HG03457 (cell line): ENCODE data around the gene SLC27A1.
"Not testable (repeated sequence)": the region's sequence is repeated elsewhere in the genome, so short reads cannot be mapped to it uniquely, and the experiment has no call there.

Experiments
- ATAC-seq: cut with Tn5 transposase; IDR thresholded peaks from one replicate; pipeline ENCODE4 v1.9.1; 2021; ENCODE audit warnings: moderate number of reproducible peaks; ENCODE audit not compliant: unreplicated experiment

The SLC27A1 gene

GRCh38 chr19:17486545-17487240, 16.4 kb downstream of the SLC27A1 start:
- no peak for ATAC-seq

DNA sequence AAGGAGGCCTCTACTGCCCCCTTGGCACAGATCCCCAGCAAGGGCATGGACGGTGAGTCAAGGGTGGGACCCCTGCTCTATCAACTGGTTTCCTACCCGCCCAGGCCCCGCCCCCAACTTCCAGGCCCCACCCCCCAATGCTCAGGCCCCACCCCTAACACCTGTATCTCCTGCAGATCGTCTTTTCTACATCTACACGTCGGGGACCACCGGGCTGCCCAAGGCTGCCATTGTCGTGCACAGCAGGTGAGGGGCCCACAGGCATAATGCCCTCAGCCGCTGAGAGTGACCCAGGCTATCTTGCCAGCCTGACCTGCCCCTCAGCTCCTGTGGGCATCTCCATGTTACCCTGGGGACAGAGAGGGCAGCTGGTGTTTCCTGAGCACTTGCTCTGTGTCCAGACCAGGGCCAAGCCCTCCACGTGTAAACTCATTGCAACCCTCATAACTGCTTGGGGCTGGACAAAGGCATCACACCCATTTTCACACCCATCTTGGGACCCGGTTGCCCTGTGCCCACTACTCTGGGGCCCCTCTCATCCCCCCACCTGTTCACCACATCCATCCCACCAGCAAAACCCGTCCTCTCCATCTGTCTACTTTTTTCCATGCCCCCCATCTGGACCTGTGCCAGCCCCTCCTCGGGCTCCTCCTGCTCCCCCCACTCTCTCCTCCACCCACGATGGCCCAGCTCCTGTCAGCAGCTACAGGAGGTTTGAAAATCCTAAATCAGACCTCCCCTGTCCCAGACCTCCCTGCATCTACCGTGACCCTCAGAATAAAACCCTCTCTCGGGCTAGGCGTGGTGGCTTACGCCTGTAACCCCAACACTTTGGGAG, 17.2 kb downstream of the SLC27A1 start:
- ATAC-seq = no peak

DNA sequence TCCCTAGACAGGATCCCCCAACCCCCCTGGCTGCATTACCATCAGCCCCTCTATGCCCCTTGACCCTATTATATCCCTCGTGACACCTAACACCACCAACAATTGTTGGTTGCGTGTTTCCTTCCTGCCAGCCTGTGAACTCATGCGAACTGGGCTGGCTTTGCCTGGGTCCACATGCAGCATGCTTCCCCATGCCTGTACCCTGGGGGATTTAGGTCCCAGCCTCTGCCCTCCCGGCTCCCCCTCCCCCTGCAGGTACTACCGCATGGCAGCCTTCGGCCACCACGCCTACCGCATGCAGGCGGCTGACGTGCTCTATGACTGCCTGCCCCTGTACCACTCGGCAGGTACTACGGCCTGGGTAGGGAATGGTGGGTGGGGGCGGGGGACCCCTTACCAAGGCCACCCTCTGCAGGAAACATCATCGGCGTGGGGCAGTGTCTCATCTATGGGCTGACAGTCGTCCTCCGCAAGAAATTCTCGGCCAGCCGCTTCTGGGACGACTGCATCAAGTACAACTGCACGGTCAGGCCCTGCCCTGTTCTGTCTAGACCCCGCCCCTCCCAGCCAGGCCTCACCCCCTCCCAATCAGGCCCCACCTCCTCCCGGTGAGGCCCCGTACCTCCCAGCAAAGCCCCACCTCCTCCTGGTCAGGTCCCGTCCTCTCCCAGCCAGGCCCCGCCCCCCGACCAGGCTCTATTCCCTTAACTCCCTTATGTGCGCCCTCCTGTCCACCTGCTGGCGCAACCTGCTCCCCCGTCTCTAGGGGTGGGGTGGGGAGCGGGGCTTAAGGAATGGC, 18.5 kb downstream of the SLC27A1 start:
- no peak for ATAC-seq

GRCh38 chr19:17489392-17490030, 19.2 kb downstream of the SLC27A1 start:
- ATAC-seq = no peak

- ATAC-seq = no peak
Observed at GRCh38 chr19:17490411-17490810, 20.1 kb downstream of the SLC27A1 start.

- no peak for ATAC-seq
Observed at GRCh38 chr19:17491287-17491686, 21.0 kb downstream of the SLC27A1 start.

- ATAC-seq = no peak
Observed at GRCh38 chr19:17495639-17496296, 25.4 kb downstream of the SLC27A1 start.

GRCh38 chr19:17496337-17496997, 26.1 kb downstream of the SLC27A1 start:
- no peak for ATAC-seq

DNA sequence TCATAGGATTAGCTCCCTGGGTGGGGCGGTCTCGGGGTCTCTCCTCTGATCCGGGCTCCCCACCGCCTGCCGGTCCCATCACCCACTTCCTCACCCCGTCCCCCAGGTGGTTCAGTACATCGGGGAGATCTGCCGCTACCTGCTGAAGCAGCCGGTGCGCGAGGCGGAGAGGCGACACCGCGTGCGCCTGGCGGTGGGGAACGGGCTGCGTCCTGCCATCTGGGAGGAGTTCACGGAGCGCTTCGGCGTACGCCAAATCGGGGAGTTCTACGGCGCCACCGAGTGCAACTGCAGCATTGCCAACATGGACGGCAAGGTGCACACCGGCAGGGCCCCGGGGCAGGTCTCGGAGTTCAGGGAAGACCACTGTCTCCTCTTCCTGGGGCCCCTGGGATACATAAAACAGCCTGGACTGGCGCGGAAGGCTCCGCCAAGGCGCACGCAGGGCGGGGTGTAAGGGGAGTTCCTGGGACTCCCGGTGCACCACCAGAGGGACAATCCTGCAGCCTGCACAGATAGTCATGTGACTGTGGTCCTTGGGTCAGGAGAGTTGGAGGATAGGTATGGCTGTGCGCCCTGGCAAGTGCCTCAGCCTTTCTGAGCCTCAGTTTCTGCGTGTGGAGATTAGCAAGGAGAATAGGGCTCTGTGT, 26.9 kb downstream of the SLC27A1 start:
- ATAC-seq = no peak

DNA sequence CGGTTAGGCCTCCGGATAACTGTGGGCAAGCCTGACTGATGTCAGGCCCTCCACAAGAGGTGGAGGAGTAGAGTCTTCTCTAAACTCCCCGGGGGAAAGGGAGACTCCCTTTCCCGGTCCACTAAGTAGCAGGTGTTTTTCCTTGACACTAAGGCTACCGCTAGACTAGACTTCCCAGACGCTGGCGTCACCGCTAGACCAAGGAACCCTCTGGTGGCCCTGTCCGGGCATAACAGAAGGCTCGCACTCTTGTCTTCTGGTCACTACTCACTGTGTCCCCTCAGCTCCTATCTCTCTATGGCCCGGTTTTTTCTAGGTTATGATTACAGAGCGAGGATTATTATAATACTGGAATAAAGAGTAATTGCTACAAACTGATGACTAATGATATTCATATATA, 28.7 kb downstream of the SLC27A1 start:
- not testable (repeated sequence) for ATAC-seq

DNA sequence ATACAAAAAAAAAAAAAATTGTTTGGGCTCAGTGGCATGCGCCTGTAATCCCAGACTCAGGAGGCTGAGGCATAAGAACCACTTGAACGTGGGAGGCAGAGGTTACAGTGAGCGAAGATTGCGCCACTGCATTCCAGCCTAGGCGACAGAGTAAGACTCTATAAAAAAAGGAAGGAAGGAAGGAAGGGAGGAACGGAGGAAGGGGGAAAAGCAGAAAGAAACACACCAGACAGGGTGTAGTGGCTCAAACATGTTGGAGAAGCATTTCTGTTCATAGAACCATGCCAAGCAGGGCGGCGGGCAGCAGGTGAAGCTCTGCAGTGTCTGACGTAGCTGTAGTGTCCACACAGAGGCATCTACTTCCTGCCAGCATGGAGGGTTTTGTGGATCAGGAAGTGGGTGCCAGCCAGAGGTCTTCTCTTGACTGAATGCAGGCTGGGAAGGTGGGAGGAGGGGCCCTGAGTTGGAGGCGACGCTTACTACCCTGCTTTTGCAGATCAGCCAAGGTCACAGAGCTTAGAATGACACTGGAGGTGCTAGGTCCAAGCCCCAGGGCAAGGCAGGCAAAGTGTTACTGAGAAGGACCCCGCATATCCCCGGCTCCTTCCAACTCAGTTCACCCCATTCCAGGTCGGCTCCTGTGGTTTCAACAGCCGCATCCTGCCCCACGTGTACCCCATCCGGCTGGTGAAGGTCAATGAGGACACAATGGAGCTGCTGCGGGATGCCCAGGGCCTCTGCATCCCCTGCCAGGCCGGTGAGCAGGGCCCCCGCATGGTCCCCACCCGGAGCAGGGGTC, 29.5 kb downstream of the SLC27A1 start:
- no peak for ATAC-seq

DNA sequence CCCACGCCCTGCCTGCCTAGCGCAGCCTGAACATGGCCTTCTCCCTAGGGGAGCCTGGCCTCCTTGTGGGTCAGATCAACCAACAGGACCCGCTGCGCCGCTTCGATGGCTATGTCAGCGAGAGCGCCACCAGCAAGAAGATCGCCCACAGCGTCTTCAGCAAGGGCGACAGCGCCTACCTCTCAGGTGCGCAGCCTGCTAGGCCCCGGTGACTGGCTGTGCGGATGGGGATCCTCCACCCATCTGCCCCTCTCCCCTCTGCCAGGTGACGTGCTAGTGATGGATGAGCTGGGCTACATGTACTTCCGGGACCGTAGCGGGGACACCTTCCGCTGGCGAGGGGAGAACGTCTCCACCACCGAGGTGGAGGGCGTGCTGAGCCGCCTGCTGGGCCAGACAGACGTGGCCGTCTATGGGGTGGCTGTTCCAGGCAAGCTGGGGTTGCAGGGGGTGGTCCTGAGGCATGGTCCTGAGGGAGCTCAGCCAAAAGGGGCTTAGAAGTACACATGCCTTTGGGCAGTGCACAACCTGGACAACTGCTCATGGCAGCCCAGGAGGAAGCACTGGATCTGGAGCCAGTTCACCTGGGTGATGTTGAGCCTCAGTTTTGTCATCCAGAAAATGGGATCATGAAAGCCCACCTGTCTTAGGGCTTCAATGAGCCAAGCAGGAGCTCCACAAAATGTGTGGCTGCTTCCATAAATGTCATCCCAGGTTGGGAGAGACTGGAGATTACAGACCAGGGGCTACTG, 30.3 kb downstream of the SLC27A1 start:
- ATAC-seq = no peak

DNA sequence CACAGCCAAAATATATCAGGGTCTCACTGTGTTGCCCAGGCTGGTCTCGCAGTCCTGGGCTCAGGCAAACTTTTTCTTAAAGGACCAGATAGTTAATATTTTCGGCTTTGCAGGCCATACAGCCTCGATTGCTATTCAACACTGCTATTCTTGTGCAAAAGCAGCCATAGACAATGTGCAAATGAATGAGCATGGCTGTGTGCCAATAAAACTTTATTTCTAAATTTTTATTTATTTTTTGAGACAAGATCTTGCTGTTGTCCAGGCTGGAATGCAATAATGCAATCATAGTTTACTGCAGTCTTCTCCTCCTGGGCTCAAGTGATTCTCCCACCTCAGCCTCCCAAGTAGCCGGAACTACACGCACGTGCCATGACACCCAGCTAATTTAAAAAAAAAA, 32.9 kb downstream of the SLC27A1 start:
- no peak for ATAC-seq

- ATAC-seq = no peak
Observed at GRCh38 chr19:17504030-17504429, 33.7 kb downstream of the SLC27A1 start.

GRCh38 chr19:17504456-17504855, 34.1 kb downstream of the SLC27A1 start:
- no peak for ATAC-seq

DNA sequence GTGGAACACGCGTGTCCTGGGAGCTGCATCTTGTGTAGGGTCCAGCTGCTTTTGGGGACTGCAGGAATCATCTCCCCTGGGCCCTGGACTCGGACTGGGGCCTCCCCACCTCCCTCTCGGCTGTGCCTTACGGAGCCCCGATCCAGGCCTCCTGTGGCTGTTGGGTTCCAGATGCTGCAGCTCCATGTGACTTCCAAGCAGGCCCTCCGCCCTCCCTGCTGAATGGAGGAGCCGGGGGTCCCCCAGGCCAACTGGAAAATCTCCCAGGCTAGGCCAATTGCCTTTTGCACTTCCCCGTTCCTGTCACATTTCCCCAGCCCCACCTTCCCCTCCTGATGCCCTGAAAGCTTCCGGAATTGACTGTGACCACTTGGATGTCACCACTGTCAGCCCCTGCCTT, 34.9 kb downstream of the SLC27A1 start:
- no peak for ATAC-seq

GRCh38 chr19:17506745-17507144, 36.4 kb downstream of the SLC27A1 start:
- ATAC-seq = no peak

- ATAC-seq = not testable (repeated sequence)
Observed at GRCh38 chr19:17508558-17508933, 38.2 kb downstream of the SLC27A1 start.
